ENCODE measurements around the gene WDFY3. TPM values are rescaled to one million over a fixed set of nuclear protein-coding genes. Genes with fewer than 3 reads are reported as not detected.

Gene WDFY3
- total RNA-seq, 1 donor from 2014 or later = 126 TPM

DNA sequence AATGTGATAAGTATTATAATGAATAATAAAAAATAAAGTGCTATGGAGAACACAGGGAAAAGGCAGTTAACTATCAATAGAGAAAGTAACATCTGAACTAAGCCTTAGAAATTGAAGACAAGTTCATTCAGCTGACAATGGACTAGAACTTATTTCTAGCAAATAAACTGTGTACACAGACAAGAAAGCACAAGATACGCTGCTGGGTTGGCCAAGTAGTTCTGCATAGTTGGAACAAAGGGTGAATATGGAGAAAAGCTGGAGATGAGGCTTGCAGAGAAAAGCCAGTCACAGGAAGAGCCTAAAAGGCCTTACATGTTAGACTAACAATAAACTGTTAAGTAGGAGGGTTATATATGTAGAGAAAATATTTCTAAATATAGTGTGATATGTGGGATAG lies 71.2 kb downstream of the WDFY3 start:
- Histone ChIP-seq H3K9me3 (no peaks in the 10 kb centered on the region), H3K4me3 (no peak overlapping the region), H3K27me3 (no peaks in the 10 kb centered on the region), H3K27ac (no peak overlapping the region), H3K4me1 (peaks cover 4% of the 10 kb centered on the region), H3K36me3 (no peaks in the 10 kb centered on the region)
- TF ChIP-seq, protein P1, sequence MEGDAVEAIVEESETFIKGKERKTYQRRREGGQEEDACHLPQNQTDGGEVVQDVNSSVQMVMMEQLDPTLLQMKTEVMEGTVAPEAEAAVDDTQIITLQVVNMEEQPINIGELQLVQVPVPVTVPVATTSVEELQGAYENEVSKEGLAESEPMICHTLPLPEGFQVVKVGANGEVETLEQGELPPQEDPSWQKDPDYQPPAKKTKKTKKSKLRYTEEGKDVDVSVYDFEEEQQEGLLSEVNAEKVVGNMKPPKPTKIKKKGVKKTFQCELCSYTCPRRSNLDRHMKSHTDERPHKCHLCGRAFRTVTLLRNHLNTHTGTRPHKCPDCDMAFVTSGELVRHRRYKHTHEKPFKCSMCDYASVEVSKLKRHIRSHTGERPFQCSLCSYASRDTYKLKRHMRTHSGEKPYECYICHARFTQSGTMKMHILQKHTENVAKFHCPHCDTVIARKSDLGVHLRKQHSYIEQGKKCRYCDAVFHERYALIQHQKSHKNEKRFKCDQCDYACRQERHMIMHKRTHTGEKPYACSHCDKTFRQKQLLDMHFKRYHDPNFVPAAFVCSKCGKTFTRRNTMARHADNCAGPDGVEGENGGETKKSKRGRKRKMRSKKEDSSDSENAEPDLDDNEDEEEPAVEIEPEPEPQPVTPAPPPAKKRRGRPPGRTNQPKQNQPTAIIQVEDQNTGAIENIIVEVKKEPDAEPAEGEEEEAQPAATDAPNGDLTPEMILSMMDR (IDR thresholded peaks at IDR 0.05) = no peak
- ATAC-seq = no peak
- intact Hi-C loops (cut with DNase I) = no loop called here
- DNase-seq = no peak

DNA sequence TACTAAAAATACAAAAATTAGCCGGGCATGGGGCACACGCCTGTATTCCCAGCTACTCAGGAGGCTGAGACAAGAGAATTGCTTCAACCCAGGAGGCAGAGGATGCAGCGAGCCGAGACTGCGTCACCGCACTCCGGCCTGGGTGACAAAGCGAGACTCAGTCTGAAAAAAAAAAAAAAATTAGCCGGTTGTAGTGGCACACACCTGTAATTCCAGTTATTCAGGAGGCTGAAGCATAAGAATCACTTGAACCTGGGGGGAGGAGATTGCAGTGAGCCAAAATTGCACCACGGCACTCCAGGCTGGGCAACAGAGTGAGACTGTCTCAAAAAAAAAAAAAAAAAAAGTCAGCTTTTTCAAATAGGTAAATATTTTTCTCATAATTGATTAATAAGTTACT lies 71.9 kb downstream of the WDFY3 start:
- Histone ChIP-seq H3K27ac (peak overlapping the region; percentile 25), H3K9me3 (no peaks in the 10 kb centered on the region), H3K36me3 (no peaks in the 10 kb centered on the region), H3K27me3 (no peaks in the 10 kb centered on the region), H3K4me1 (peaks cover 4% of the 10 kb centered on the region), H3K4me3 (no peak overlapping the region)
- TF ChIP-seq, protein P1 (IDR thresholded peaks at IDR 0.05) = no peak
- intact Hi-C loops (cut with DNase I) = no loop called here
- peak; percentile 73 for DNase-seq
- peak; percentile 84 for ATAC-seq

DNA sequence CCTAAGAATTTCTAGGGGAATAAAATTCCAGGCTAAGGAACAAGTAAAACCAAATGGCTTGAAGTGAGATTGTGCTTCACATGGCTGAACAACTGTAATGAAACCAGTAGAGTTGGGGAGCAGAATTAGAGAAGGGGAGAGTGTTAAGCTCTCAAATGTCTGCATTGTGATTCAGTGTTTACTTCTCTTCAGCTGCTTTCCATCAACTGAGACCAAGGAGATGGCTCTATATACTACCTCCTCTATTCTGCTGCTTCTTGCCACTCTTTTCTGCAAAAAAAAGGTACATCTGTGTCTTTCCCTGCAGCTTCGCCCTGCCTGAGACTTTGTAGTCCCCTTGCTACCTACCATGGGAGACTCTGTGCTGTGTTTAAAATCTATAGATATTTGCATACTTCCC lies 73.5 kb downstream of the WDFY3 start:
- Histone ChIP-seq H3K4me3 (no peak overlapping the region), H3K27me3 (no peaks in the 10 kb centered on the region), H3K9me3 (no peaks in the 10 kb centered on the region), H3K36me3 (no peaks in the 10 kb centered on the region), H3K4me1 (peaks cover 4% of the 10 kb centered on the region), H3K27ac (no peak overlapping the region)
- ATAC-seq (no peak), DNase-seq (no peak)
- intact Hi-C loops (cut with DNase I) = no loop called here
- TF ChIP-seq, protein P1 (IDR thresholded peaks at IDR 0.05) = no peak

DNA sequence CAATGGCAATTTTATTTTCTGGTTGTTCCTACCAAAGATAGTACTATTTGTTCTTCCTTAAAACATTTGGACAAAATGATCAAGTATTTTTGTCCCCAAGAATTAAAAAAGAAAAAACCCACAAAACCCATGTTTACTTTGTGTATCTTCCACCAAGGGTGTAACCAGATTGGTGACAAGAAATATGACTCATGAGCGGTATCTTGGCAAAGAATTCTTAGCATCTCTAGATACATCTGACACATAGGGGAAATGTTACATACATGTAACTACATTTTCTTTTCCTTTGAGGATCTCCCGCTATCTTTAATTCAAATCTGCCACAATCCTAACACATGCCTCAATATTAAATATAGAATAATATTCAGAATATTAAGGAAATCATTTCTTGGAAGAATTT lies 78.7 kb downstream of the WDFY3 start:
- intact Hi-C loops (cut with DNase I) = no loop called here
- H3K27ac ChIP-seq = no peak overlapping the region
- DNase-seq (no peak), ATAC-seq (no peak)
- no peaks in the 10 kb centered on the region for H3K4me1 ChIP-seq
- no peak overlapping the region for H3K4me3 ChIP-seq
- no peaks in the 10 kb centered on the region for H3K36me3 ChIP-seq
- H3K9me3 ChIP-seq = no peaks in the 10 kb centered on the region
- no peaks in the 10 kb centered on the region for H3K27me3 ChIP-seq
- TF ChIP-seq, protein P1 (IDR thresholded peaks at IDR 0.05) = no peak

DNA sequence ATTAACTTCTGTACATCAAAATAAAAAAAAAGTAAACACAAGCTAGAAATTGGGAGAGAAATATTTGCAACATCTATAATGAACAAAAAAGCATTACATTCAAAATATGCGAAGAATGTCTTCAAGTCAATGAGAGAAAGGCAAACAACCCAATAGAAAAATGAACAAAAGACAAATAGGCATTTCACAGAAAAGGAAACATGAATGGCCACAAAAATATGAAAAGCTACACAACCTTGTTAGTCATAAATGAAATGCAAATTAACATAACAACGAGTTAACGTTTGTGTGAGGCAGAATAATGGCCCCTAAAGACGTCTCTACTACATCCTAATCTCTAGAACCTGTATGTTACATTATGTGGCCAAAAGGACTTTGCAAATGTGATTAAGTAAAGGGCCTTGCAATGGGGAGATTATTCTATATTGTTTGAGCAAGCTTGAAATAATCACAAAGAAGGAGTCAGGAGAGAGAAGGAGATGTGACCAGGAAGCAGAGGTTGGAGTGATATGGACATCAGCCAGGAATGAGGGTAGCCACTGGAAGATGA lies 86.8 kb downstream of the WDFY3 start:
- DNase-seq = no peak
- no peaks in the 10 kb centered on the region for H3K36me3 ChIP-seq
- H3K4me1 ChIP-seq = no peaks in the 10 kb centered on the region
- no peak overlapping the region for H3K4me3 ChIP-seq
- no peaks in the 10 kb centered on the region for H3K9me3 ChIP-seq
- intact Hi-C loops (cut with DNase I) = no loop called here
- ATAC-seq = no peak
- H3K27me3 ChIP-seq = no peaks in the 10 kb centered on the region
- H3K27ac ChIP-seq = no peak overlapping the region
- TF ChIP-seq, protein P1 (IDR thresholded peaks at IDR 0.05) = no peak

DNA sequence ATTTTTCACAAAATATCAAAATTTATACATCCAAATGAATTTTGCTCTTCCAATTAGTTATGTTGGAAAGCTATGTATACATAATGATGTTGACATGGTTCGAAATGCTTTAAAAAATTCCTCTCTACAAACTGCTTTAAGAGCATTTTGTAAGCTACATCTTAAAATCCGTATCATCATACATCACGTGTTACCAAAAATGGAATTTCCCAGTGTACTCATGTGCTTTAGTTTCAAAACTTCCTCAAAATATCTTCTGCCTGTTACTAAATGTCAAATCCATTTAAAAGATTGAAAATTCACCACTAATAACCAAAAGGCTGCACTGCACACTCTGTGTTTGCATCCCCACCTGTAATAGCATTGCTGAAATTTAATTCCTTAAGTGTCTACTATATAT lies 87.9 kb downstream of the WDFY3 start:
- no peak for ATAC-seq
- Histone ChIP-seq H3K27ac (no peak overlapping the region), H3K4me3 (no peak overlapping the region), H3K4me1 (no peaks in the 10 kb centered on the region), H3K36me3 (no peaks in the 10 kb centered on the region), H3K27me3 (no peaks in the 10 kb centered on the region), H3K9me3 (no peaks in the 10 kb centered on the region)
- TF ChIP-seq, protein P1 (IDR thresholded peaks at IDR 0.05) = no peak
- no peak for DNase-seq
- intact Hi-C loops (cut with DNase I) = no loop called here
